HCT116 (cell line): ENCODE measurements around the gene TMEM117. TPM values are rescaled to one million over a fixed set of nuclear protein-coding genes. Genes with fewer than 3 reads are reported as not detected.
"Not testable (repeated sequence)": the region's sequence is repeated elsewhere in the genome, so short reads cannot be mapped to it uniquely, and the experiment has no call there.

Experiments
- ATAC-seq: fragments of 200-7000 bp; cut with Tn5 transposase; 2 replicates; pipeline ENCODE4 v1.9.1; 2020; ENCODE audit warnings: mild to moderate bottlenecking, moderate library complexity
- BruUV-seq: library from RNA; stranded (reverse); fragments of 400-500 nt; replicated peaks from 2 replicates; lab custom pipeline; 2021; lab: Mats Ljungman, UMichigan
- CTCF ChIA-PET: fragments of 300-600 bp; sonication (Branson Sonifier 250); formaldehyde crosslinking; loops from one replicate; lab custom pipeline; 2021; ENCODE audit warnings: antibody characterized with exemption; lab: Charles Lee
- POLR2A ChIA-PET: fragments of 300-600, 350-600 bp; sonication (Branson Sonifier 250); formaldehyde crosslinking; loops from one replicate; lab custom pipeline; 2021; ENCODE audit warnings: antibody characterized with exemption; lab: Charles Lee
- RAD21 ChIA-PET, 2 experiments: fragments of 300-600 bp; sonication (Branson Sonifier 250); formaldehyde crosslinking; loops; one replicate each; lab custom pipeline; 2023; ENCODE audit warnings: low total read pairs in 2 of 2; ENCODE audit not compliant: uncharacterized antibody in 2 of 2, unreplicated experiment in 2 of 2, low non-redundant PET in 1 of 2; lab: Charles Lee
- DNase-seq: peaks from one replicate; pipeline ENCODE4 v3.0.0-alpha.2; 2010; ENCODE audit warnings: low read depth, low spot score
- H2AFZ ChIP-seq: fragments of 200-600 bp; shearing (Covaris generic), sonication (generic); 2 replicates; pipeline ENCODE4 v1.6.1; 2017; ENCODE audit warnings: low read depth, mixed run types, mixed read lengths, antibody characterized with exemption, low read length; ENCODE audit not compliant: poor library complexity, severe bottlenecking
- H3K27ac ChIP-seq: 2 replicates; pipeline ENCODE4 v1.5.1; 2012; ENCODE audit warnings: low read depth, low read length
- H3K27me3 ChIP-seq: fragments of 200-600 bp; sonication (generic); 2 replicates; pipeline ENCODE4 v1.6.1; 2016; ENCODE audit warnings: mixed run types, low read length, mixed read lengths; ENCODE audit not compliant: insufficient read depth
- H3K36me3 ChIP-seq, 2 experiments: fragments of 200-500 bp in 1 of 2; fragments of 200-600 bp in 1 of 2; sonication (Bioruptor generic) in 1 of 2; sonication (generic) in 1 of 2; 2 replicates each; pipeline versions ENCODE4 v1.5.1 to v1.6.1; 2014 to 2016; ENCODE audit warnings: low read length in 2 of 2, inconsistent platforms in 1 of 2, mixed read lengths in 1 of 2, mixed run types in 1 of 2; ENCODE audit not compliant: insufficient read depth in 2 of 2, control insufficient read depth in 1 of 2
- H3K4me1 ChIP-seq, 2 experiments: fragments of 200-600 bp in 1 of 2; sonication (generic) in 1 of 2; 2 replicates each; pipeline versions ENCODE4 v1.5.1 to v1.6.1; 2012 to 2017; ENCODE audit warnings: low read length in 2 of 2, inconsistent platforms in 1 of 2, mild to moderate bottlenecking in 1 of 2, mixed read lengths in 1 of 2, mixed run types in 1 of 2, moderate library complexity in 1 of 2; ENCODE audit not compliant: insufficient read depth in 2 of 2, control insufficient read depth in 1 of 2
- H3K4me2 ChIP-seq: fragments of 200-600 bp; sonication (generic); 2 replicates; pipeline ENCODE4 v1.6.1; 2017; ENCODE audit warnings: mixed run types, low read length, mixed read lengths
- H3K4me3 ChIP-seq, 2 experiments: fragments of 200-600 bp in 1 of 2; sonication (generic) in 1 of 2; replicated peaks in 1 of 2; 2 replicates each; pipeline ENCODE4 v1.5.1; 2011 to 2016; ENCODE audit warnings: low read length in 2 of 2, control low read depth in 1 of 2, low read depth in 1 of 2, mild to moderate bottlenecking in 1 of 2, mixed read lengths in 1 of 2, mixed run types in 1 of 2
- H3K79me2 ChIP-seq: fragments of 200-600 bp; sonication (generic); 2 replicates; pipeline ENCODE4 v1.6.1; 2017; ENCODE audit warnings: mild to moderate bottlenecking, mixed run types, low read length, moderate library complexity, mixed read lengths; ENCODE audit not compliant: insufficient read depth
- H3K9ac ChIP-seq: fragments of 200-600 bp; sonication (generic); 2 replicates; pipeline ENCODE4 v1.6.1; 2016; ENCODE audit warnings: low read length, mixed read lengths
- H3K9me2 ChIP-seq: fragments of 200-600 bp; sonication (generic), shearing (Covaris generic); 2 replicates; pipeline ENCODE4 v1.6.1; 2017; ENCODE audit warnings: mixed run types, mild to moderate bottlenecking, moderate library complexity; ENCODE audit not compliant: insufficient read depth
- H3K9me3 ChIP-seq, 2 experiments: fragments of 200-500 bp in 1 of 2; fragments of 200-600 bp in 1 of 2; sonication (Bioruptor generic) in 1 of 2; sonication (generic) in 1 of 2; 2 replicates each; pipeline ENCODE4 v1.6.1; 2014 to 2017; ENCODE audit warnings: low read length in 2 of 2, mixed read lengths in 2 of 2, inconsistent platforms in 1 of 2, low read depth in 1 of 2, mild to moderate bottlenecking in 1 of 2, mixed run types in 1 of 2, moderate library complexity in 1 of 2; ENCODE audit not compliant: control insufficient read depth in 1 of 2, insufficient read depth in 1 of 2
- H4K20me1 ChIP-seq: fragments of 200-600 bp; sonication (generic), shearing (Covaris generic); 2 replicates; pipeline ENCODE4 v1.6.1; 2017; ENCODE audit warnings: mixed run types, mild to moderate bottlenecking, moderate library complexity; ENCODE audit not compliant: insufficient read depth
- CBX3 ChIP-seq: IDR thresholded peaks from 2 replicates; pipeline ENCODE4 v1.6.1; 2012; ENCODE audit warnings: low read depth
- EGR1 ChIP-seq: IDR thresholded peaks from 2 replicates; pipeline ENCODE4 v1.6.1; 2012; ENCODE audit warnings: low read depth
- ELF1 ChIP-seq: IDR thresholded peaks from 2 replicates; pipeline ENCODE4 v1.6.1; 2012; ENCODE audit warnings: low read depth, borderline replicate concordance
- EZH2 ChIP-seq: fragments of 200-600 bp; sonication (generic); IDR thresholded peaks from 2 replicates; pipeline ENCODE4 v1.6.1; 2017; ENCODE audit warnings: antibody characterized with exemption, mixed run types
- EZH2phosphoT487 ChIP-seq: fragments of 200-600 bp; IDR thresholded peaks from 2 replicates; pipeline ENCODE4 v1.6.1; 2018; ENCODE audit warnings: antibody characterized with exemption, borderline replicate concordance
- SRF ChIP-seq: IDR thresholded peaks from 2 replicates; pipeline ENCODE4 v1.6.1; 2012; ENCODE audit warnings: low read depth
- YY1 ChIP-seq: IDR thresholded peaks from 2 replicates; pipeline ENCODE4 v1.6.1; 2011; ENCODE audit warnings: low read length, low read depth, moderate library complexity, mild to moderate bottlenecking; ENCODE audit not compliant: insufficient replicate concordance; ENCODE audit errors: extremely low read depth
- intact Hi-C: fragments of 100-400 bp; cut with micrococcal nuclease; formaldehyde crosslinking; loops from 2 replicates; pipeline ENCODE4 v1.10.0; 2022
- total RNA-seq: library from RNA; stranded (reverse); gene quantifications from one replicate; pipeline ENCODE4 v1.2.1, GENCODE V29; 2021; ENCODE audit not compliant: unreplicated experiment
- TF ChIP-seq, protein P1 (sequence below): IDR thresholded peaks from 2 replicates; pipeline ENCODE4 v1.6.1; 2012
- TF ChIP-seq, protein P2 (sequence below), 3 experiments: fragments of 200-600 bp in 1 of 3; sonication (generic) in 1 of 3; IDR thresholded peaks in 2 of 3; conservative IDR thresholded peaks in 1 of 3; 2 replicates each; pipeline ENCODE4 v1.5.1; 2012 to 2017; ENCODE audit warnings: low read depth in 2 of 3, low read length in 2 of 3, antibody characterized with exemption in 1 of 3, borderline replicate concordance in 1 of 3, control low read depth in 1 of 3, mild to moderate bottlenecking in 1 of 3, mixed read lengths in 1 of 3, mixed run types in 1 of 3, moderate library complexity in 1 of 3; ENCODE audit not compliant: insufficient read depth in 1 of 3
- TF ChIP-seq, protein P3 (sequence below): IDR thresholded peaks from 2 replicates; pipeline ENCODE4 v1.6.1; 2012

The TMEM117 gene
- total RNA-seq, 1 experiment from 2014 or later, result 3.6 TPM

DNA sequence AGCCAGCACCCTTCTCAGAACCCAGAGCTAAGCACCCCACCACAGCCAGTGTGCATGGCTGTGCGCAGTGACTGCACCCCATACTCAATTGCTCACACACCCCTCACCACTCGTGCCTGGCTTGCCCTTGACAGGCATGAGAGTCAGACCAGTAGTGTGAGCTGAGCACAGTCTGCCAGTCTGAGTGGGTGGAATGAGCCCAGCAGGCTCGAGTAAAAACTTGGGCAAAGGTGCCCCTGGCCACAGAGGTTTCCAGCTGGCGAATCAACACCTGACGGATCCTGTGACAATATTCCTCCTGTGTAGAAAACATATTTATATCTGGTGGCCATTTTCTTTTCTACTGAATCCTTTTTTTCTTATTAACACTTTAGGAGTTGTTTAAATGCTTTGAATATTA lies 202.5 kb downstream of the TMEM117 start:
- ChIA-PET POLR2A (no interaction called here), RAD21 (no interaction called here), CTCF (no interaction called here)
- Histone ChIP-seq H4K20me1 (no peaks in the 10 kb centered on the region), H3K27ac (no peak overlapping the region), H3K9me3 (no peaks in the 10 kb centered on the region), H3K4me1 (no peaks in the 10 kb centered on the region), H3K9me2 (no peaks in the 10 kb centered on the region), H3K4me3 (no peak overlapping the region), H3K9ac (no peak overlapping the region), H3K4me2 (no peak overlapping the region), H2AFZ (no peak overlapping the region), H3K27me3 (no peaks in the 10 kb centered on the region; the same call in 1 of the 2 replicates), H3K79me2 (no peaks in the 10 kb centered on the region), H3K36me3 (no peaks in the 10 kb centered on the region)
- ATAC-seq (no peak), DNase-seq (no peak)
- TF ChIP-seq EZH2 (no peak), CBX3 (no peak), EGR1 (no peak), ELF1 (no peak), YY1 (no peak), EZH2phosphoT487 (no peak), SRF (no peak)
- TF ChIP-seq, protein P1, sequence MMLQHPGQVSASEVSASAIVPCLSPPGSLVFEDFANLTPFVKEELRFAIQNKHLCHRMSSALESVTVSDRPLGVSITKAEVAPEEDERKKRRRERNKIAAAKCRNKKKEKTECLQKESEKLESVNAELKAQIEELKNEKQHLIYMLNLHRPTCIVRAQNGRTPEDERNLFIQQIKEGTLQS, result no peak
- TF ChIP-seq, protein P2, sequence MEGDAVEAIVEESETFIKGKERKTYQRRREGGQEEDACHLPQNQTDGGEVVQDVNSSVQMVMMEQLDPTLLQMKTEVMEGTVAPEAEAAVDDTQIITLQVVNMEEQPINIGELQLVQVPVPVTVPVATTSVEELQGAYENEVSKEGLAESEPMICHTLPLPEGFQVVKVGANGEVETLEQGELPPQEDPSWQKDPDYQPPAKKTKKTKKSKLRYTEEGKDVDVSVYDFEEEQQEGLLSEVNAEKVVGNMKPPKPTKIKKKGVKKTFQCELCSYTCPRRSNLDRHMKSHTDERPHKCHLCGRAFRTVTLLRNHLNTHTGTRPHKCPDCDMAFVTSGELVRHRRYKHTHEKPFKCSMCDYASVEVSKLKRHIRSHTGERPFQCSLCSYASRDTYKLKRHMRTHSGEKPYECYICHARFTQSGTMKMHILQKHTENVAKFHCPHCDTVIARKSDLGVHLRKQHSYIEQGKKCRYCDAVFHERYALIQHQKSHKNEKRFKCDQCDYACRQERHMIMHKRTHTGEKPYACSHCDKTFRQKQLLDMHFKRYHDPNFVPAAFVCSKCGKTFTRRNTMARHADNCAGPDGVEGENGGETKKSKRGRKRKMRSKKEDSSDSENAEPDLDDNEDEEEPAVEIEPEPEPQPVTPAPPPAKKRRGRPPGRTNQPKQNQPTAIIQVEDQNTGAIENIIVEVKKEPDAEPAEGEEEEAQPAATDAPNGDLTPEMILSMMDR (IDR thresholded peaks at IDR 0.05 in 2 of 3, conservative IDR thresholded peaks at IDR 0.05 in 1 of 3; ENCODE audit: borderline replicate concordance in 1 of 3, insufficient read depth in 1 of 3, low read depth in 2 of 3, low read length in 2 of 3), result no peak
- TF ChIP-seq, protein P3, sequence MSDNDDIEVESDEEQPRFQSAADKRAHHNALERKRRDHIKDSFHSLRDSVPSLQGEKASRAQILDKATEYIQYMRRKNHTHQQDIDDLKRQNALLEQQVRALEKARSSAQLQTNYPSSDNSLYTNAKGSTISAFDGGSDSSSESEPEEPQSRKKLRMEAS, result no peak
- intact Hi-C loops, result no loop called here
- no TSS peak for BruUV-seq

DNA sequence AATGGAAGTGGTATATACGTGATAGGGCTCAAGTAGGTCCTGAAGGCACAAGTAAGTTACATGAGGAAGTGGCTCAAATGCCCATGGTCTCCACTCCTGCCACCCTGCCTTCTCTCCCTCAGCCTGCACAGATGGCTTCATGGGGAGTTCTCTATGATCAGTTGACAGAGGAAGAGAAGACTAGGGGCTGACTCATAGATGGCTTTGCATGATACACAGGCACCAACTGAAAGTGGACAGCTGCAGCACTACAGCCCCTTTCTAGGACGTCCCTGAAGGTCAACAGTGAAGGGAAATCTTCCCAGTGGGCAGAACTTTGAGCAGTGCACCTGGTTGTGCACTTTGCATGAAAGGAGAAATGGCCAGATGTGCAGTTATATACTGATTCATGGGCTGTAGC lies 208.6 kb downstream of the TMEM117 start:
- H3K4me3 ChIP-seq, CTCF ChIA-PET, POLR2A ChIA-PET, H3K9me3 ChIP-seq, DNase-seq, H3K9me2 ChIP-seq, RAD21 ChIA-PET, H3K79me2 ChIP-seq, ATAC-seq, H3K9ac ChIP-seq, BruUV-seq, H4K20me1 ChIP-seq, H3K4me2 ChIP-seq, intact Hi-C loops, H3K27ac ChIP-seq, H3K4me1 ChIP-seq, H3K27me3 ChIP-seq, H2AFZ ChIP-seq, H3K36me3 ChIP-seq: not testable (repeated sequence)
